Stimulated activated naive B cell treated with anti-CD40 and anti-IgM and Interleukin-4, amounts not matched to agents 10 μg/mL and 1 μg/mL and 100 μg/mL, for 72 hours (primary cell): ENCODE results near the gene TCF12.

Experiments used
- ATAC-seq, 2 donors: fragments of 150-1000 bp; cut with Tn5 transposase; replicated peaks; 2 replicates each; pipeline ENCODE4 v1.10.0; 2021; ENCODE audit warnings: moderate library complexity in 1 of 2
- DNase-seq: peaks from one replicate; pipeline ENCODE4 v3.0.0; 2021
- H3K27ac Mint-ChIP-seq: one replicate; pipeline ENCODE4 v1.8.0; 2022; ENCODE audit warnings: mild to moderate bottlenecking, mixed read lengths
- H3K27me3 Mint-ChIP-seq, 2 donors: one replicate each; pipeline ENCODE4 v1.8.0; 2022; ENCODE audit warnings: mixed read lengths in 2 of 2
- H3K36me3 Mint-ChIP-seq, 2 donors: one replicate each; pipeline ENCODE4 v1.8.0; 2022; ENCODE audit warnings: mixed read lengths in 2 of 2, mild to moderate bottlenecking in 1 of 2
- H3K4me1 Mint-ChIP-seq, 2 donors: one replicate each; pipeline ENCODE4 v1.8.0; 2022; ENCODE audit warnings: mixed read lengths in 2 of 2, mild to moderate bottlenecking in 1 of 2
- H3K4me3 Mint-ChIP-seq, 2 donors: one replicate each; pipeline ENCODE4 v1.8.0; 2022; ENCODE audit warnings: mild to moderate bottlenecking in 2 of 2, mixed read lengths in 2 of 2, moderate library complexity in 1 of 2
- H3K9me3 Mint-ChIP-seq, 2 donors: one replicate each; pipeline ENCODE4 v1.8.0; 2022; ENCODE audit warnings: mixed read lengths in 2 of 2, mild to moderate bottlenecking in 1 of 2

Gene TCF12

GRCh38 chr15:57032338-57032737 is 113.9 kb downstream of the TCF12 start:
- Mint-ChIP-seq H3K4me3 (no peak overlapping the region), H3K36me3 (peaks cover 10 to 21% of the 10 kb centered on the region in 2 donors), H3K4me1 (peaks cover 27 to 55% of the 10 kb centered on the region in 2 donors), H3K27me3 (no peaks in the 10 kb centered on the region), H3K27ac (no peak overlapping the region), H3K9me3 (peaks cover 0 to 5% of the 10 kb centered on the region in 2 donors)
- DNase-seq (no peak), ATAC-seq (no peak)

- H3K27me3 Mint-ChIP-seq: no peaks in the 10 kb centered on the region
Observed at GRCh38 chr15:57033715-57034439, 115.4 kb downstream of the TCF12 start.

GRCh38 chr15:57034613-57035012 is 116.2 kb downstream of the TCF12 start:
- Mint-ChIP-seq H3K27me3 (no peaks in the 10 kb centered on the region), H3K27ac (no peak overlapping the region), H3K4me3 (no peak overlapping the region), H3K36me3 (peaks cover 6 to 20% of the 10 kb centered on the region in 2 donors), H3K4me1 (peaks cover 37 to 71% of the 10 kb centered on the region in 2 donors), H3K9me3 (peaks cover 0 to 5% of the 10 kb centered on the region in 2 donors)
- DNase-seq (no peak), ATAC-seq (no peak)

More at GRCh38 chr15:57033715-57034439, 115.4 kb downstream of the TCF12 start:
- Mint-ChIP-seq H3K27ac (no peak overlapping the region), H3K4me3 (no peak overlapping the region), H3K4me1 (peaks cover 31 to 65% of the 10 kb centered on the region in 2 donors), H3K9me3 (peaks cover 0 to 5% of the 10 kb centered on the region in 2 donors), H3K36me3 (peaks cover 6 to 20% of the 10 kb centered on the region in 2 donors)
- ATAC-seq: no peak
- no peak for DNase-seq

- H3K27ac Mint-ChIP-seq: no peak overlapping the region
- H3K4me1 Mint-ChIP-seq: peaks cover 37 to 76% of the 10 kb centered on the region in 2 donors
- no peaks in the 10 kb centered on the region for H3K27me3 Mint-ChIP-seq
- no peak for DNase-seq
- no peak overlapping the region for H3K4me3 Mint-ChIP-seq
- peaks cover 0 to 5% of the 10 kb centered on the region in 2 donors for H3K9me3 Mint-ChIP-seq
- H3K36me3 Mint-ChIP-seq: peaks cover 6 to 20% of the 10 kb centered on the region in 2 donors
- no peak for ATAC-seq
Observed at GRCh38 chr15:57035664-57036063, 117.2 kb downstream of the TCF12 start.

- DNase-seq: no peak
- Mint-ChIP-seq H3K4me3 (no peak overlapping the region), H3K4me1 (peaks cover 37 to 77% of the 10 kb centered on the region in 2 donors), H3K9me3 (peaks cover 0 to 5% of the 10 kb centered on the region in 2 donors), H3K36me3 (peaks cover 6 to 20% of the 10 kb centered on the region in 2 donors), H3K27ac (no peak overlapping the region), H3K27me3 (no peaks in the 10 kb centered on the region)
- no peak for ATAC-seq
Observed at GRCh38 chr15:57036352-57036751, 117.9 kb downstream of the TCF12 start.

- Mint-ChIP-seq H3K36me3 (peaks cover 6 to 16% of the 10 kb centered on the region in 2 donors), H3K27me3 (no peaks in the 10 kb centered on the region), H3K4me3 (no peak overlapping the region), H3K9me3 (peaks cover 0 to 5% of the 10 kb centered on the region in 2 donors), H3K4me1 (peaks cover 30 to 69% of the 10 kb centered on the region in 2 donors), H3K27ac (no peak overlapping the region)
- DNase-seq: no peak
- no peak for ATAC-seq
Observed at GRCh38 chr15:57037548-57037947, 119.1 kb downstream of the TCF12 start.

GRCh38 chr15:57038040-57038439 is 119.6 kb downstream of the TCF12 start:
- ATAC-seq (no peak), DNase-seq (no peak)
- Mint-ChIP-seq H3K4me1 (peaks cover 30 to 68% of the 10 kb centered on the region in 2 donors), H3K27me3 (no peaks in the 10 kb centered on the region), H3K4me3 (no peak overlapping the region), H3K27ac (no peak overlapping the region), H3K36me3 (peaks cover 6 to 16% of the 10 kb centered on the region in 2 donors), H3K9me3 (peaks cover 0 to 5% of the 10 kb centered on the region in 2 donors)

- no peak for DNase-seq
- H3K4me1 Mint-ChIP-seq: peaks cover 32 to 70% of the 10 kb centered on the region in 2 donors
- H3K27ac Mint-ChIP-seq: no peak overlapping the region
- no peak for ATAC-seq
- H3K27me3 Mint-ChIP-seq: no peaks in the 10 kb centered on the region
- H3K9me3 Mint-ChIP-seq: peaks cover 0 to 5% of the 10 kb centered on the region in 2 donors
- H3K36me3 Mint-ChIP-seq: peaks cover 6 to 16% of the 10 kb centered on the region in 2 donors
- no peak overlapping the region for H3K4me3 Mint-ChIP-seq
Observed at GRCh38 chr15:57038496-57038895, 120.1 kb downstream of the TCF12 start.

GRCh38 chr15:57041416-57041815 is 123.0 kb downstream of the TCF12 start:
- no peak overlapping the region for H3K4me3 Mint-ChIP-seq
- peaks cover 0 to 5% of the 10 kb centered on the region in 2 donors for H3K9me3 Mint-ChIP-seq
- no peak overlapping the region for H3K27ac Mint-ChIP-seq
- H3K27me3 Mint-ChIP-seq: no peaks in the 10 kb centered on the region
- H3K4me1 Mint-ChIP-seq: peaks cover 33 to 76% of the 10 kb centered on the region in 2 donors
- DNase-seq (no peak), ATAC-seq (no peak)
- peaks cover 4 to 12% of the 10 kb centered on the region in 2 donors for H3K36me3 Mint-ChIP-seq

GRCh38 chr15:57044072-57044702 is 125.7 kb downstream of the TCF12 start:
- no peak for ATAC-seq

GRCh38 chr15:57044970-57045369 is 126.5 kb downstream of the TCF12 start:
- H3K4me3 Mint-ChIP-seq: no peak overlapping the region
- peaks cover 23 to 60% of the 10 kb centered on the region in 2 donors for H3K4me1 Mint-ChIP-seq
- ATAC-seq (no peak), DNase-seq (no peak)
- no peaks in the 10 kb centered on the region for H3K27me3 Mint-ChIP-seq
- no peaks in the 10 kb centered on the region for H3K9me3 Mint-ChIP-seq
- peaks cover 6 to 13% of the 10 kb centered on the region in 2 donors for H3K36me3 Mint-ChIP-seq
- no peak overlapping the region for H3K27ac Mint-ChIP-seq

More at GRCh38 chr15:57044072-57044702, 125.7 kb downstream of the TCF12 start:
- DNase-seq: no peak
- no peak overlapping the region for H3K27ac Mint-ChIP-seq
- peaks cover 6 to 10% of the 10 kb centered on the region in 2 donors for H3K36me3 Mint-ChIP-seq
- no peaks in the 10 kb centered on the region for H3K9me3 Mint-ChIP-seq
- H3K4me3 Mint-ChIP-seq: no peak overlapping the region
- peaks cover 26 to 66% of the 10 kb centered on the region in 2 donors for H3K4me1 Mint-ChIP-seq
- no peaks in the 10 kb centered on the region for H3K27me3 Mint-ChIP-seq

- Mint-ChIP-seq H3K4me1 (peaks cover 23 to 52% of the 10 kb centered on the region in 2 donors), H3K36me3 (peaks cover 6 to 13% of the 10 kb centered on the region in 2 donors), H3K9me3 (no peaks in the 10 kb centered on the region), H3K4me3 (no peak overlapping the region), H3K27ac (no peak overlapping the region), H3K27me3 (no peaks in the 10 kb centered on the region)
- peak; percentile 78 to 95 for ATAC-seq
- DNase-seq: no peak
Observed at GRCh38 chr15:57045741-57046382, 127.4 kb downstream of the TCF12 start.

- Mint-ChIP-seq H3K9me3 (no peaks in the 10 kb centered on the region), H3K4me1 (peaks cover 34 to 64% of the 10 kb centered on the region in 2 donors), H3K27ac (no peak overlapping the region)
Observed at GRCh38 chr15:57048930-57049549, 130.6 kb downstream of the TCF12 start.

GRCh38 chr15:57053470-57053869 is 135.0 kb downstream of the TCF12 start:
- Mint-ChIP-seq H3K4me1 (peaks cover 34 to 66% of the 10 kb centered on the region in 2 donors), H3K36me3 (peaks cover 5 to 18% of the 10 kb centered on the region in 2 donors), H3K9me3 (no peaks in the 10 kb centered on the region), H3K27me3 (no peaks in the 10 kb centered on the region), H3K27ac (no peak overlapping the region), H3K4me3 (no peak overlapping the region)
- no peak for DNase-seq
- ATAC-seq: no peak

More at GRCh38 chr15:57048930-57049549, 130.6 kb downstream of the TCF12 start:
- DNase-seq (no peak), ATAC-seq (no peak)
- Mint-ChIP-seq H3K4me3 (no peak overlapping the region), H3K27me3 (no peaks in the 10 kb centered on the region), H3K36me3 (peaks cover 9 to 17% of the 10 kb centered on the region in 2 donors)
